ENCODE results near the gene CZIB.

The CZIB gene

GRCh38 chr1:53260631-53261247, 40.3 kb upstream of the CZIB start:
- TF ChIP-seq CTCF (IDR thresholded peaks at IDR 0.05) = no peak

- no peak for TF ChIP-seq CTCF (IDR thresholded peaks at IDR 0.05)
These were observed 39.5 kb upstream of the CZIB start for GRCh38 chr1:53259932-53260331.

GRCh38 chr1:53258216-53258615, 37.8 kb upstream of the CZIB start:
- TF ChIP-seq CTCF (IDR thresholded peaks at IDR 0.05) = no peak

- no peak for TF ChIP-seq CTCF (IDR thresholded peaks at IDR 0.05)
These were observed 37.1 kb upstream of the CZIB start for GRCh38 chr1:53257454-53258081.

GRCh38 chr1:53256511-53257453, 36.3 kb upstream of the CZIB start:
- no peak for TF ChIP-seq CTCF (IDR thresholded peaks at IDR 0.05)

GRCh38 chr1:53255031-53255430, 34.6 kb upstream of the CZIB start:
- TF ChIP-seq CTCF (IDR thresholded peaks at IDR 0.05) = no peak

- no peak for TF ChIP-seq CTCF (IDR thresholded peaks at IDR 0.05)
These were observed 33.7 kb upstream of the CZIB start for GRCh38 chr1:53254011-53254640.

All from LNCAP (cell line).